Activated CD8-positive, alpha-beta memory T cell treated with anti-CD3 and anti-CD28 coated beads, Interleukin-2, amount 50 U/mL, for 1 hour (primary cell): ENCODE results near the gene PKDREJ.
"Not testable (repeated sequence)": the region's sequence is repeated elsewhere in the genome, so short reads cannot be mapped to it uniquely, and the experiment has no call there.

ENCODE experiments used
- DNase-seq: peaks from one replicate; pipeline ENCODE4 v3.0.0-alpha.2; 2020; ENCODE audit errors: extremely low read depth

Gene PKDREJ

DNA sequence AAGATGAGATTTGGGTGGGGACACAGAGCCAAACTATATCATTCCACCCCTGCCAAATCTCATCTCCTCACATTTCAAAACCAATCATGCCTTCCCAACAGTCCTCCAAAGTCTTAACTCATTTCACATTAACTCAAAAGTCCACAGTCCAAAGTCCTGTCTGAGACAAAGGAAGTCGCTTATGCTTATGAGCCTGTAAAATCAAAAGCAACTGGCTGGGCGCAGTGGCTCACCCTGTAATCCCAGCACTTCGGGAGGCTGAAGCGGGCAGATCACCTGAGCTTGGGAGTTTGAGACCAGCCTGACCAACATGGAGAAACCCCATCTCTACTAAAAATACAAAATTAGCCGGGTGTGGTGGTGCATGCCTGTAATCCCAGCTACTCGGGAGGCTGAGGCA lies 1.4 kb upstream of the PKDREJ start:
- not testable (repeated sequence) for DNase-seq

DNA sequence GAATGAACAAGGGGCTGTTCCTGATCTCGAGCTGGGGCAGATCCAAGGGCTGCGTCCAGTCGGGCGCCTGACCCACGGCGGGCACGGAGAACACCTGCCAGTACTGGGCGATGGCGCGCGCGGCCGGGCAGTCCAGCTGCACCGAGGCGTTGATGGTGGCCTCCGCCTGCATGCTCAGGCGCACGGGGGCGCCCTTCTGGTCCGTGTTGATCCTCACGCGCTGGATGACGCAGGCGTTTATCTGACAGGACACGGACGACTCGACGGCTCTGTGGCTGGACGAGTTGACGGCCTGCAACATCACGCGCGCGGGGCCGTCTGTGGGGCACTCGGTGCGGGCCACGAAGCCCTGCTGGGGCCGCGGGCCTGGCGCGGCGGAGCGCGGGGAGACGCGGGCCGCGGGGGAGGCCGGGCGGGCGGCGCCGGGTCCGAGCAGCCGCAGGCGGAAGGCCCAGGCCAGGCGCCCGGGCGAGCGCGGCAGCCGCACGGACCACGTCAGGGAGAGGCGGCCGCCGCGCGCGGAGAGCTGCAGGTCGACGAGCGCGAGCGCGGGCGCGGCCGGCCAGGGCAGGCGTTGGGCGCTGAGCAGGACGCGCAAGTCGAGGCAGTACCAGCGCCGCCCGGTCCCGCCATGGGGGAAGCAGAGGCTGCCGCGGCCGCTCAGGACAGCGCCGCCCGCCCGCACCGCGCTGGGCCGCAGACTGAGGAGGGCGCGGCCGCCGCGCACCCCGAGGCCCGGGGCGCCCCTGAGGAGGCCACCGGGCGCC lies 511 bp downstream of the PKDREJ start:
- DNase-seq: no peak

DNA sequence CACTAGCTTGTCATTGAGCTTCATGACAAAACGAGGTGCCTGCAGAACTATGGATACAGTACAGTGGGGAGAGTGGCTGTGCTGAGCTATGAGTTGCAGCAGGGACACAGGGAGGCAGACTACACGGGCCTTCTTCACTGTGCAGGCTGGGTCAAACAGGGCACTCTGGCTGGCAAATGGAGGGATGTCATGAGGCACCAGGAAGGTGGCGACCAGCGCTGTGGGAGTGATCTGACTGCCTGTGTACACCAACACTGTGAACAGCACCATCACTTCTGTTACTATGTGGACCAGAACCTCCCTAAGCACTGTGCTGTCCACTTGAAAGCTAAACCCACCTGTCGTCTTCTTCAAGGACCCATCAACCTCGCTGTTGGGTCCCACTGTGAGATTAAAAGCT lies 3.1 kb downstream of the PKDREJ start:
- no peak for DNase-seq

DNA sequence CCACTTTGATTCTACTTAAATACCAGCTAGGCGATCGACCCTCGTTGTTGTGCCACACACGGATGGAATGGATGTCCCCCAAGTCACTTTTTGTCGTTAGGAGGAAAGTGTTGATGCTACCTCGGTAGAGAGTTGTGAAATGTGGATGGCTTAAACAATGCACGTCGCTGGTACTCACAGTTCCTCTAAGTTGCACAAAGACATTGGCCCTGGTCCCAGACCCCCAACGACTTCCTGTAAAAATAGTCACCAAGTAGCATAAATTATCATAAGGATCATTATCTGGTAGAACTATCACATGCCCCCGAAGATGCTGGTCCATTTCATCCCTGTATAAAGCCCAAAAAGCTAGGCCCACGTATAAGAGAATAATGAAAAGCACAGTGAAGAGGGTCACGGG lies 3.8 kb downstream of the PKDREJ start:
- DNase-seq: no peak

DNA sequence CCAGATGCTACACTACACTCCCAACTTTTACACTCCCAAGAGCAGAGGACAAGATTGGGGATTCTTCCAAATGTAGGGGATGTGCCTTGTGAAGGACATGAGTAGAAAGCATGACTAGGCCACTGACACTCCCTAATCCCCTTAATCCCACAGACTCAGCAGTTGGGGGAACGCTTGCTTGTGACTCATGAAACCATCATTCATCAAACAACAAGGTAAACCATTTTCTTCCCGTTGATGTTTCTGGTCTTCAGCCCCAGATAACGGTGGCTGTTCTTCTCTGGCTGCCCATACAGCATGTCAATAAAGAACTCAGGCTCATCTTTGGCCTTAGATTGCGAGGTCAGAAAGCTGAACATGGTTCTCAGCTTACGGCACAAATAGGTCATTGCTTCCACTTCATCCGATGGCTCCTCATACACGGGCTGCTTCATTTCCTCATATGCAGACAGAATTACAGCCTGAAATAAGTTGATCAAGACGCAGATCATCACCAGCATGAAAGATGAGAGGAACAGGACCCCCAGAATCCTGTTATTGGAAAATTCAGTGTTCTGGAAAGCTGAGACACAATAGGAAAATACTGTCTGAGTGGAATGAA lies 6.7 kb downstream of the PKDREJ start:
- DNase-seq: no peak

DNA sequence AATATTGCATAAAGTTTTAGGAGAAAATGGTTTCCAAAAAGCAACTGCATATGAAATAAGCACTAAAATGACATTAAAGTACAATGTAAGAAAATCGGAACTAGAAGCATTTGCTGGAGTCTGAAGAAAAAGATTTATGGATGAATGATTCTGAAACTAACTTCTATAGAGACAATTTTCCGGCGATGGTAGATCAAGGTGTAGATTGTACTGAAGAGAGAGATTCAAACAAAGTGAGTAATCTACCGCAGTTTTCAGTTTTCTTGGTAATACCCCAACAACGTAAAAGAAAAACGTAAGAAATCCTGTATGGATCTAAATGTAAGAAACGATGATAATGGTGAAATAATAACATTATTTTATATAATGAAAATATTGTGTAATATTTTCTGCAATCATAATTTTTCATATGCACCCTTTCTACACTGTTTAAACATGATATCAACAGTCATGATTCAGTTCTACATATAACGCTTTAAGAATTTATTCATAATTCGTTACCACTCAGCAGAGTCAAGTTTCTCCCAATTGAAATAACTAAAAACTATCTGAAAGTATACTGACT lies 11.2 kb downstream of the PKDREJ start:
- no peak for DNase-seq

DNA sequence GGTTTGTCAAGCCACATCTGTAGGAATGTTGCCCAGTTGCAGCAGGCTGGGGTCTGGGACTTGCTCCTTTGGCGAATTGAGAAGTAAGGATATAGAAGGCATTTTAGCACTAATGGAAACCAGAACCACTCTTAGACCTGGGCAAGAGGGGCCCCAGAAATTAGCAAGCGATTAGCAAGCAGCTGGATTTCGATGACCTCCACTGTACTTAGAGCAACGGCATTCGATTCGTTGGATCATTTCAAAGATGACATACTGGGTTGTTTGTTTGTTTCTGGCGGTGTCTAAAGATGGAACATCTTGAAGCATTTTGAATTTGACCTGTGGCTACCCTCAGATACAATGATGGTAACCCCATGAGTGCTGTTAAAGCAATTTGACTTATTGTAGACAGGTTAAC lies 11.9 kb downstream of the PKDREJ start:
- DNase-seq: no peak

DNA sequence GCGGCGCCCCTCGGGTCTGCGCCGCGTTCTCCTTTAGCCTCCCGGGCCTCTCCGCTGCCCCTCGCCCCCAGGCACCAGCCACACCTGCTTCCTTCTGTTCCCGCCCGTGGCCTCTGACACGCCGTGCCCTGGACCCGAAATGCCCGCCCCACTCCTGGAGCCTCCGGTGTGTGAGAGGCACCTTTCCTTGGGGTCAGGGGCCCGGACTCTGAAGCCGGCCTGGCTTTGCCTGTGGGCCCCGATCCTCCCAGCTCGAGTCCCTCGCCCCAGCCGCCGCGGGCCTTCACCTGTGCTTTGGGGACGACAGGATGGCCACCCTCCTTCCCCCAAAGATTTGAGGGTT lies 12.4 kb downstream of the PKDREJ start:
- no peak for DNase-seq

DNA sequence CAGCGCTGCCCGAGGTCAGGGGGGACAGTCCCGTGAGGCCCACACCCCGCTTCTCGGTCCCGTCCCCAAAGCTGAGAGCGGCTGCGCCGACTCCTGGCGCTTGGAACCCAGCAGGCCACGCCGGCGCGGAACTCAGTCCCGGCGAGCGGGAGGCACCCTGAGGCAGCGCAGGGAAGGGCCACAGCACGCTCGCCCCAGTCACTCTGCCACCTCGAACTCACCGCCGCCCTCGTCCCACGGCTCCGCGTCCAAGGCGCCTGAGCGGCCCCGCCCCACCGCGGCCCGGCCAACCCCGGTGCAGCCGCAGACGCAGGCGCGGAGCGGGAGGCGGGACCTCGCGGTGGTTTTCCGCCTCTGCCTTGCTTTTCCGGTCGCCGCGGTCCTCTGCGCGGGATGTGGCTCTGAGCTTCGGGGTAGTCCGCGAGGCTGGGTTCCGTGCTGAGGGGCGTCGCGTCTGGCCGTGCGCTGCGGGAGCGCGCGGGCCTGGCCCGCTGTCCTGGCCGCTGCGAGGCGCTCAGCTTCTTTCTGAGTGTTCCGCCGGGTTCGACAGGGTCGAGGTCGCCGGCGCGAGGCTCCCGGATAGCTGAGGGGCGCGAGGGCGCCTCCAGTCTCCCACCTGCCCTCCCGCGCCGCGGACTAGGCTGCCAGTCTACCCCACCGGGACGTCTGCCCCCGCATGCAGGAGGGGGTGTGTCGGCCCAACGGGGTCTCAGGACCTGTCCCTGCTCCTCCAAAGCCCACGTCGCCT lies 12.9 kb downstream of the PKDREJ start, which contains the start of gene CDPF1:
Gene CDPF1 (minus strand): TSS at position 259 of the 748 bp plus-strand sequence. CDS start 2,009 bp downstream, outside the sequence.
- peak; percentile 67 for DNase-seq

DNA sequence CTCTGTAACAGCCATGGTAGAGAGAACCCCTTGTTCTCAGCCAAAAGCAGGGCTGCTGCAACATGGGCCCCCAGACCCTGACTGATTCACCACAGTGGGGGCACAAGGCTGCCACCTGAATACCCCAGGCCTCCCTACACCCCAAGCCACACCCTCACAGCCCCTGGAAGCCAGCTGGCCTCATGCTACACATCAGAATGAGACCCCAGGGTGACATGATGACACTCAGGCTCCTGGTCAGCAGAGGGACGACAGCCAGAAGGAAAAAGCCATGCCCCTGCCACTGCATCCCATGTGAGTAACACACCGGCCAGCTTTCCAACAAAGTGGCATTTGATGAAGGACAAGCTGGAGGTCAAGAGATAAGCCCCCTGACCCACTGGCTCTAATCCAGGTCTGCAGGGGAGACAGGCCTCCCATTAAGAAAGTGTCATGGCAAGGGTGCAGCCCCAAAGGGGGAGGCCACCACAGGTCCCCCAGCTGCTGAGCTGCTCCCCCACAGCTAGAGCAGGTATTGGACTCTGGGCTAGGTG lies 15.6 kb downstream of the PKDREJ start:
- no peak for DNase-seq

DNA sequence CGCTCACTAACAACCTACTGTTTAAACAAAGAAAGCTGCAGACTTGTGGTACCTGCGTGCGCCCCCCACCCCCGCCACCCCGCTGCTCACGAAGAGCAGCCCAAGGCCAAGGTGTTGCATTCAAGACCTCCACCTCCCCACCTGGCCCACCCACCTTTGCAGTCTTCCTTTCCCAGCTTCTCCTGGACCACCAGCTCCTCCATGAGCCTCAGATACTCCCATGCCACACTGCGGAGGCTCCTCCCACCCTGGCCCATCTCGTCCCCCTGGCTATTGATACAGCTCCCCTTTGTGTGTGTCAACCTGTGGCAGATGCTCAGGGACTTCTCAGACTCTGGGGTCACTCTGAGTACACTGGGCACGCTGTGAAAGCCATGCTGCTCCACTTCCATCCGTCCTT lies 17.0 kb downstream of the PKDREJ start:
- no peak for DNase-seq

DNA sequence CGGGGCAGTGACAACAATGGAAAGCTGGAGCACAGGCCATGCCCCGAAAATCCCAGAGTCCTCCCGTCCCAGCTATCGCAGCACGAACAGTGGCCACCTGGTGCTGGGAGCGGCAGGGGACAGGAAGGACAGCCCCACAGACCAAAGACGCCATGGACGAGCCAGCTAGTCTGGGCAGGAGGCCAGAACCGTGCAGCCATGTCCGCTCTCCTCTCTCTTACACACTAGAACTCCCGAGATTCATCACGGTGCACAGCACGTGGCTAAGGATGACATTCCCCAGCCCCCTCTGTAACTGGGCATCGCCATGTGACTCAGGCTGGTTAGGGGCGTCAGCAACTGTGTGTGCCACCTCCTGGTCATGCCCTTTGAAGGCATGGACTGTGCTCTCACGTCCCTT lies 17.6 kb downstream of the PKDREJ start:
- no peak for DNase-seq

DNA sequence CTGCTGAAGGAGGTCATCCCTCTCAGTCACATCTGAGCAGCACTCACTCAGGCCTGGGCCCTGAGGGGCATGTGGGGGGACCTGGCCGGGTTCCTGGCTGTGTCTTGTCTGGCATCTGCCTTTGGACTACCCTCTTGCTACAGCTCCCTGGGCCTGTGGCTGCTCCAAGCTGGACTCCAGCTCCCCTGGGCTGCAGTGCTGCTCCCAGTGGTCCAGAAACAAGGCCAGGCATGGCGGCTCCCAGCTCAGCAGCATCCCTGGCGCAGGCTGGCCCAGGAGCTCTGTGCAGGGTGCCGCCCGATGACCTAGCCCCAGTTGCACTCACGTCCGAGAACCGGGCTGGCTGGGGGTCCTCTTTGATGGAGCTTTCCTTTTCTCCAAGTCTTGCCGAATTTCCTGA lies 18.4 kb downstream of the PKDREJ start:
- no peak for DNase-seq

DNA sequence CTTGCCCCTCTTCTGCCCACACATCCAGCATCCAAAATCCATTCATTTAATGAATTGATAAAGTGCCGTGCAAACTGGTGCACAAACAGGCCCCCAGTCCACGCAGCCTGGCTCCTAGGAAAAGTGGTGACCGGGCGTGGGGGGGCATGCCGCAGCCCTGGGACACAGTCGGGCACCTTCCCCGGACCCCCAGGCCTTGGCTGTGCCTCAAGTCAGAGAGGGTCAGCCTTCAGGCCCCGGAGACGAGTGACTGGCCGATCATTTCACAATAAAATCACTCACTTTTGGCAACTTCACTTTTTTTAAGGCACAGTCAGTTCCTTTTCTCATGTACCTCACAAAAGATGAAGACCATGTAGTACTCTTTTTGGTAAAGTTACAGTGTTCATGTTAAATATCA lies 21.1 kb downstream of the PKDREJ start:
- DNase-seq: no peak

DNA sequence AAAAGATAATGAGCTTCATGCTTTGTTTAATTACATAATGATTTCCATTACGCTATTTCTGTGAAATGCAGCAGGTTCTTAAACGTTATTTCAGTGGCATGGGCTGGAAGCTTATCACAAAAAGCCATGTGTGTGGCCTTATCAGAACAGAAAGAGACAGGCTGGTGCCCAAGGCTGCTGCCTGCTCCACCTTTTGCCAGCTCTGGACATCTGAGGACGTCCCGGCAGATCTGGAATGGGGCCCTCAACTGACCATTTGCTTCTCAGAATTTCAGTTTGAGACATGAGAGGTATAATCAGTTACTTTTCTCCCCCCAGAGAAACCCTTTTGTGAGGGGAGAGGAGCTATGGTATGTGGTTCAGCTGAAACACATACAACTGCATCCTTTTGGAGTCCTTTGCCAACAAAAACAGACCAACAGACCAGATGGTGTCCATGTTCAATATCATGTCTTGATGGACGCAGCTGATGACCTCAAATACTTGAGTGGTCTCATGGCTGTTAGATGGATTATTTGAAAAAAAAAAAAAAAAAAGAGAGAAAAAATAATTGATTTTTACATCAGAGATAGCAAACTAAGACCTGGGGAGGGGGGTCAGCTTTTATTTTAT lies 21.6 kb downstream of the PKDREJ start:
- DNase-seq: no peak

DNA sequence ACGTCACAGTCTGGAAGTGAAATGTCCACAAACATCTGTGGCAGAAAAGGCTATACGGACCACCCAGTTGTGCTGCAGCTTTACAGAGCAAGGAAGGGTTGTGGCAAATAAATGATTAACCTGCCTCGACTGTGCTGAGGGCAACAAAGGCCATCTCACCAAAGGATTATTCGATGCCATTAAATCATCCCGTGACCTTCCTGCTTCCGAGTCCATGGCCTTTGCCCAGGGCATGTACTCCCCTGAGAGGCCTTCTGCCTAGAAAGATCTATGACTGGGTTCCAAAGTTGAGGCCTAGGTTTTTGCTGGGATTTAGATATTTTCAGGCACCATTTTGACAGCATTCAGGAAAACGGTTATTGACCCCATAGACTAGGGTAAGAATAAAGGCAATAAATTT lies 22.2 kb downstream of the PKDREJ start:
- no peak for DNase-seq

DNA sequence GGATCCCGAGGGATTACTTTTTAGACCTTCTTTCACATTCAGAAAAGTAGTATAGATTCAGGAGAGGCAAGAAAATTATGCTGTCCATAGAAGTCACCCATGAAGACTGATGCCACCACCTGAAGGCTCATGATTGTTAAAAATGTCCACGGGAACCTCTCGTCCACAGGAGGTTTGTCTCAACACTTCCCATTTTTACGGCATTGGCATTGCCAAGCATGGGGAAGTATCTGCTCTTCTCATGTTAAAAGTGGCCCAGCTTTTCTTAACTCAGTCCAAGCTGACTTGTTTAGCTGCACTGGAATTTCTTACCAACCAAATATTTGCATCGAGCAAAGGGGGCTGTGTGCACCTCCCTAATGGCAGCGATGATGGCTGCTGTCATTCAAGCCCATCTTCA lies 22.6 kb downstream of the PKDREJ start:
- no peak for DNase-seq

DNA sequence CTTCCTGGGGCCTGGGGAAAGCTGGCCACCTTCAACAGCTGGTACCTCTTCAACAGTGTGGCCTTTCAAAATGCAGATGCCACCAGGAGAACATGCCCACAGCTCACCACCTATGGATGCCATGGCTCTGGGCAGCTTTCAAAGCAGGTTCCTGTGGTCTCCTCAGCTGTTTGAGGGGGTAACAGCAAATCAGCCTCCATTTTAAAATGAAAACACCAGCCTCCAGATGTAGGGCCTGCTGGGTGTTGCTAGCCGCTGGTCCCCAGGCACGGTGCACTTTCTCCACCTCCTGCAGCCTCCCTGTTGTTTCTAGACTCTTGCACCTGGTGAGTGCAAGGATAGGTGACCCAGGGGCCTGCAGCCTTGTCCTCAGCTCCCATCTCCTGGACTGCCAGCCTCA lies 23.1 kb downstream of the PKDREJ start:
- DNase-seq: no peak

DNA sequence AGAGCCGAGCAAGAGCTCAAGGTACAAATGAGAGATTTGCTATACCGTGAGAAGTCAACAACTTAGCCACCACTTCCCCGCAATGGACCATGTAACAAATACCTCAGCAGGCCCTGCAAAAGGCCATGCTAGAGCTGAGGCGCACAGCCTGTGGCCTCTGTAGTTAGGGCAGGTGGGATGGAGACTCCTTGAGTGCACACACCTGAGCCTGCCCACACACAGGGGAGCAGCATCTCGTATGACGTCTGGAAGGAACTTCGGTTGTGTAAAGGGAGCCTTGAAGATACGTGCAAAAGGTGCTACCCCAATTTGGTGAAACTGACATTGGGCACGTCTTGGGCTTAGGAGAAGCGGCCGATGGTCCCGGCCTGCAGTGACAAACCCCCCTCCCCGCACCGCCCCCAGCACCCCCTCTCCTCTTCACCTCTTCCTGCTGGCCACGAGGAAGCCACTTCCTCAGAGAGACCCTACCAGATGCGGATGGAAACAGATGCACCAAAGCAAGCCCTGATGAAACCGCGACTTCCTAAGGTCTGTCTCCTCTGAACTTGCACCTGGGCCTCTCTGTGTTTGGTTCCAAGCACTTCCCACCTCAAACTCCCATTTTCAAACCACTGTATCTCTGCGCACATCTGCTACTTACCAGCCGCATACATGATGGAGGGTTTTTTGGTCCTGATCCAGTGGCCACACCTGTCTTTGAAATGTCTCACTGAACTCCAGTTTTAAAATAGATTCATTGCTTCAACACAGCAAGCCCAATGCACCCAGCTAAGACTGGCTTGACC lies 23.7 kb downstream of the PKDREJ start:
- no peak for DNase-seq

DNA sequence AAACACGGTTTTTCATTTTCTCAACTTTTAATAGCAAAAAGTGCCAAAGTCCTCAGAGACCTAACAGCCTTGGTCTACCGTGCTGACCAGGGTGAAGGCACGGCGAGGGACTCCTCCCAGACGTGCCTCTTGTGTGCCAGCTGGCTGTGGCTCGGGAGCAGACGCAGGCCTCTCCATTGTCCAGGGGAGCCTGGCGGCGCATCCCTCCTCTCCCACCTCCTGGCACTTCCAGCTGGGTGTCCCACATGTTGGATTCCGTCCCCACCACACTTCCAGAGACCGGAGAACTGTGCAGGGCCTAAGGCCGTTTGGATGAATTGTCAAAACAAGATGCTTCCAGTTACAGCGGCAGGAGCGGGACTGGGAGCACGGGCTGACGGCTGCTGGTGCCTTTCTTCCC lies 24.6 kb downstream of the PKDREJ start:
- no peak for DNase-seq

DNA sequence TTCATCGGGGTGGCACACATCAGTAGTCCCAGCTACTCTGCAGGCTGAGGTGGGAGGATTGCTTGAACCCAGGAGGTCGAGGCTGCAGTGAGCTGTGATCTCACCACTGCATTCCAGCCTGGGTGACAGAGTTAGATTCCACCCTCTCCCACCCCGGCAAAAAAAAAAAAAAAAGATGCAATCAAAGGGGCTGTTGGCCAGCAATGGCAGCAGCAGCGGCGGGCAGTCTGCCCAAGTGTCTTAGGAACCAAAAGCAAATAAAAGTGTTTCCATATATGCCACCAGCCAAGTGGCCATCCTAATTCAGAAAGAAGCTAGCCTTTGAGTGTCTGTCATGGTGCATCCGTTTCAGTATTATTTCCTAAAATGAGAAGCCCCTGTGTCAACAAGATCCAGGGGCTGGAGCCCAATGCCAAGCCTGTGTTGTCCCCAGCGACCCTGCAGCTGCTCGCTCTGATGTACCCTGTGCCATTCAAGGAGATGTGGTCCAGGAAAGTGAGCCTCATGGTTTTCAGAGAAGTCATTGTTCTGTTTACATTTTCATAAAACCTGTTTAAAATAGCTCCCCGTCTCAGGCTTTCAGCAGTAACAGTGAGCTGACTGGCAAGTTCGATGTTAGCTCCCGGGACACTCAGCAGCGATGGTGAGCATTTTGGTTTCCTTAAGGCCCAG lies 25.6 kb downstream of the PKDREJ start:
- no peak for DNase-seq
